NCI-H748 treated with DMSO at 0.1 percent for 48 hours (cell line): Measurements from ENCODE around the gene FOS.

Experiments
- DNase-seq: peaks from one replicate; lab custom pipeline; 2025; lab: John Stamatoyannopoulos, UW

The FOS gene

GRCh38 chr14:75250800-75251199 is 27.8 kb upstream of the FOS start:
- DNase-seq = no peak

- DNase-seq = no peak
Measured at GRCh38 chr14:75252254-75252837, 26.3 kb upstream of the FOS start.

- DNase-seq = no peak
Measured at GRCh38 chr14:75254381-75254822, 24.2 kb upstream of the FOS start.

- DNase-seq = no peak
Measured at GRCh38 chr14:75254901-75255584, 23.6 kb upstream of the FOS start.

- DNase-seq = no peak
Measured at GRCh38 chr14:75258079-75258802, 20.4 kb upstream of the FOS start.

- DNase-seq = peak; percentile 96
Measured at GRCh38 chr14:75258803-75259509, 19.7 kb upstream of the FOS start.

GRCh38 chr14:75259510-75259855 is 19.1 kb upstream of the FOS start:
- no peak for DNase-seq

- DNase-seq = no peak
Measured at GRCh38 chr14:75260025-75260763, 18.4 kb upstream of the FOS start.

- DNase-seq = no peak
Measured at GRCh38 chr14:75261820-75262219, 16.8 kb upstream of the FOS start.

- DNase-seq = no peak
Measured at GRCh38 chr14:75262641-75263040, 16.0 kb upstream of the FOS start.

- DNase-seq = no peak
Measured at GRCh38 chr14:75264036-75264435, 14.6 kb upstream of the FOS start.

- DNase-seq = no peak
Measured at GRCh38 chr14:75267141-75267721, 11.4 kb upstream of the FOS start.

GRCh38 chr14:75268633-75269550 is 9.7 kb upstream of the FOS start:
- DNase-seq = no peak

GRCh38 chr14:75271514-75271913 is 7.1 kb upstream of the FOS start:
- no peak for DNase-seq

GRCh38 chr14:75273272-75274049 is 5.2 kb upstream of the FOS start:
- DNase-seq = no peak

- DNase-seq = no peak
Measured at GRCh38 chr14:75274050-75274898, 4.4 kb upstream of the FOS start.

- no peak for DNase-seq
Measured at GRCh38 chr14:75274899-75275569, 3.6 kb upstream of the FOS start.

GRCh38 chr14:75275598-75275997 is 3.0 kb upstream of the FOS start:
- no peak for DNase-seq
